Measurements from ENCODE around the gene RPSA. TPM values are rescaled to one million over a fixed set of nuclear protein-coding genes. Genes with fewer than 3 reads are reported as not detected.
A peak's percentile ranks its signal among the peaks of the same experiment; 100 is the strongest.
"Not testable (repeated sequence)": the region's sequence is repeated elsewhere in the genome, so short reads cannot be mapped to it uniquely, and the experiment has no call there.

The RPSA gene
- total and polyA plus RNA-seq, 9 donors = 1,762 to 2,525 (median 2,215) TPM

- no peak for DNase-seq
- Histone ChIP-seq H3K4me1 (ENCODE audit: control insufficient read depth, insufficient read depth, low read length) (peaks cover 10% of the 10 kb centered on the region), H3K27me3 (ENCODE audit: control insufficient read depth, insufficient read depth, low read length) (no peaks in the 10 kb centered on the region), H3K27ac (ENCODE audit: low read length) (peak overlapping the region; percentile 92), H3K9me3 (replicated peaks; ENCODE audit: control insufficient read depth, low read depth, low read length) (no peaks in the 10 kb centered on the region), H3K4me3 (ENCODE audit: low read length) (peak overlapping the region; percentile 75), H3K36me3 (ENCODE audit: control insufficient read depth, insufficient read depth, low read length) (peaks cover 39% of the 10 kb centered on the region)
- WGBS (ENCODE audit: insufficient coverage) = no CpG with 5 or more reads among the region's 9 CpGs
Measured at GRCh38 chr3:39407259-39407629, 724 bp downstream of the RPSA start.

- no peak for DNase-seq
- Histone ChIP-seq H3K27me3 (ENCODE audit: control insufficient read depth, insufficient read depth, low read length) (no peaks in the 10 kb centered on the region), H3K27ac (ENCODE audit: low read length) (no peak overlapping the region), H3K36me3 (ENCODE audit: control insufficient read depth, insufficient read depth, low read length) (peaks cover 42% of the 10 kb centered on the region), H3K4me3 (ENCODE audit: low read length) (peak overlapping the region; percentile 75), H3K4me1 (ENCODE audit: control insufficient read depth, insufficient read depth, low read length) (peaks cover 10% of the 10 kb centered on the region), H3K9me3 (replicated peaks; ENCODE audit: control insufficient read depth, low read depth, low read length) (no peaks in the 10 kb centered on the region)
- 100% methylated on average over 2 of the region's 6 CpGs for WGBS (ENCODE audit: insufficient coverage)
Measured at GRCh38 chr3:39407773-39408492, 1.4 kb downstream of the RPSA start.

GRCh38 chr3:39408493-39409372 lies 2.2 kb downstream of the RPSA start:
- DNase-seq = no peak
- no peak overlapping the region for H3K4me3 ChIP-seq (ENCODE audit: low read length)
- H3K36me3 ChIP-seq (ENCODE audit: control insufficient read depth, insufficient read depth, low read length) = peaks cover 50% of the 10 kb centered on the region
- peaks cover 10% of the 10 kb centered on the region for H3K4me1 ChIP-seq (ENCODE audit: control insufficient read depth, insufficient read depth, low read length)
- 60% methylated on average over 1 of the region's 21 CpGs for WGBS (ENCODE audit: insufficient coverage)
- H3K27ac ChIP-seq (ENCODE audit: low read length) = no peak overlapping the region
- H3K9me3 ChIP-seq (replicated peaks; ENCODE audit: control insufficient read depth, low read depth, low read length) = no peaks in the 10 kb centered on the region
- no peaks in the 10 kb centered on the region for H3K27me3 ChIP-seq (ENCODE audit: control insufficient read depth, insufficient read depth, low read length)

- H3K4me3 ChIP-seq (ENCODE audit: low read length) = no peak overlapping the region
- no peak overlapping the region for H3K27ac ChIP-seq (ENCODE audit: low read length)
- H3K9me3 ChIP-seq (replicated peaks; ENCODE audit: control insufficient read depth, low read depth, low read length) = no peaks in the 10 kb centered on the region
- peaks cover 10% of the 10 kb centered on the region for H3K4me1 ChIP-seq (ENCODE audit: control insufficient read depth, insufficient read depth, low read length)
- DNase-seq = no peak
- H3K36me3 ChIP-seq (ENCODE audit: control insufficient read depth, insufficient read depth, low read length) = peaks cover 58% of the 10 kb centered on the region
- no peaks in the 10 kb centered on the region for H3K27me3 ChIP-seq (ENCODE audit: control insufficient read depth, insufficient read depth, low read length)
- 82% methylated on average over 7 of the region's 7 CpGs for WGBS (ENCODE audit: insufficient coverage)
Measured at GRCh38 chr3:39409514-39410136, 3.1 kb downstream of the RPSA start.

GRCh38 chr3:39410893-39411292 lies 4.4 kb downstream of the RPSA start:
- H3K9me3 ChIP-seq (replicated peaks; ENCODE audit: control insufficient read depth, low read depth, low read length) = no peaks in the 10 kb centered on the region
- H3K4me1 ChIP-seq (ENCODE audit: control insufficient read depth, insufficient read depth, low read length) = peaks cover 10% of the 10 kb centered on the region
- H3K27me3 ChIP-seq (ENCODE audit: control insufficient read depth, insufficient read depth, low read length) = no peaks in the 10 kb centered on the region
- 94% methylated on average over 3 of the region's 7 CpGs for WGBS (ENCODE audit: insufficient coverage)
- H3K36me3 ChIP-seq (ENCODE audit: control insufficient read depth, insufficient read depth, low read length) = peaks cover 60% of the 10 kb centered on the region
- DNase-seq = no peak
- no peak overlapping the region for H3K27ac ChIP-seq (ENCODE audit: low read length)
- no peak overlapping the region for H3K4me3 ChIP-seq (ENCODE audit: low read length)

- H3K36me3 ChIP-seq (ENCODE audit: control insufficient read depth, insufficient read depth, low read length) = peaks cover 61% of the 10 kb centered on the region
Measured at GRCh38 chr3:39412668-39413260, 6.2 kb downstream of the RPSA start.

GRCh38 chr3:39413691-39414420 lies 7.3 kb downstream of the RPSA start:
- no peak overlapping the region for H3K27ac ChIP-seq (ENCODE audit: low read length)
- no peak for DNase-seq
- H3K9me3 ChIP-seq (replicated peaks; ENCODE audit: control insufficient read depth, low read depth, low read length) = no peaks in the 10 kb centered on the region
- H3K4me3 ChIP-seq (ENCODE audit: low read length) = no peak overlapping the region
- H3K36me3 ChIP-seq (ENCODE audit: control insufficient read depth, insufficient read depth, low read length) = peaks cover 53% of the 10 kb centered on the region
- 79% methylated on average over 6 of the region's 6 CpGs for WGBS (ENCODE audit: insufficient coverage)
- H3K4me1 ChIP-seq (ENCODE audit: control insufficient read depth, insufficient read depth, low read length) = peaks cover 6% of the 10 kb centered on the region
- H3K27me3 ChIP-seq (ENCODE audit: control insufficient read depth, insufficient read depth, low read length) = no peaks in the 10 kb centered on the region

More at GRCh38 chr3:39412668-39413260, 6.2 kb downstream of the RPSA start:
- no peaks in the 10 kb centered on the region for H3K9me3 ChIP-seq (replicated peaks; ENCODE audit: control insufficient read depth, low read depth, low read length)
- 95% methylated on average over 5 of the region's 9 CpGs for WGBS (ENCODE audit: insufficient coverage)
- H3K27me3 ChIP-seq (ENCODE audit: control insufficient read depth, insufficient read depth, low read length) = no peaks in the 10 kb centered on the region
- peaks cover 8% of the 10 kb centered on the region for H3K4me1 ChIP-seq (ENCODE audit: control insufficient read depth, insufficient read depth, low read length)
- DNase-seq = no peak
- H3K4me3 ChIP-seq (ENCODE audit: low read length) = no peak overlapping the region
- no peak overlapping the region for H3K27ac ChIP-seq (ENCODE audit: low read length)

GRCh38 chr3:39414421-39414907 lies 7.9 kb downstream of the RPSA start:
- no peak for DNase-seq
- peaks cover 3% of the 10 kb centered on the region for H3K4me1 ChIP-seq (ENCODE audit: control insufficient read depth, insufficient read depth, low read length)
- H3K4me3 ChIP-seq (ENCODE audit: low read length) = no peak overlapping the region
- no peak overlapping the region for H3K27ac ChIP-seq (ENCODE audit: low read length)
- H3K36me3 ChIP-seq (ENCODE audit: control insufficient read depth, insufficient read depth, low read length) = peaks cover 47% of the 10 kb centered on the region
- H3K9me3 ChIP-seq (replicated peaks; ENCODE audit: control insufficient read depth, low read depth, low read length) = no peaks in the 10 kb centered on the region
- WGBS (ENCODE audit: insufficient coverage) = 72% methylated on average over 2 of the region's 2 CpGs
- no peaks in the 10 kb centered on the region for H3K27me3 ChIP-seq (ENCODE audit: control insufficient read depth, insufficient read depth, low read length)

GRCh38 chr3:39415302-39415701 lies 8.8 kb downstream of the RPSA start:
- not testable (repeated sequence) for H3K27me3 ChIP-seq (ENCODE audit: control insufficient read depth, insufficient read depth, low read length); H3K4me1 ChIP-seq (ENCODE audit: control insufficient read depth, insufficient read depth, low read length); H3K27ac ChIP-seq (ENCODE audit: low read length); H3K9me3 ChIP-seq (replicated peaks; ENCODE audit: control insufficient read depth, low read depth, low read length); DNase-seq; H3K4me3 ChIP-seq (ENCODE audit: low read length)
- H3K36me3 ChIP-seq (ENCODE audit: control insufficient read depth, insufficient read depth, low read length) = peaks cover 40% of the 10 kb centered on the region
- WGBS (ENCODE audit: insufficient coverage) = no CpG with 5 or more reads among the region's 3 CpGs

All from muscle of leg (tissue), 11 donors.